GM21737 (cell line): ENCODE data around the gene TRAPPC2B.
"Not testable (repeated sequence)": the region's sequence is repeated elsewhere in the genome, so short reads cannot be mapped to it uniquely, and the experiment has no call there.

Experiments used
- ATAC-seq: cut with Tn5 transposase; IDR thresholded peaks from one replicate; pipeline ENCODE4 v1.9.1; 2021; ENCODE audit warnings: mild to moderate bottlenecking, moderate library complexity; ENCODE audit not compliant: unreplicated experiment

The TRAPPC2B gene

GRCh38 chr19:57366776-57367175 lies 3.4 kb downstream of the TRAPPC2B start:
- no peak for ATAC-seq

GRCh38 chr19:57374179-57374578 lies 10.8 kb downstream of the TRAPPC2B start:
- no peak for ATAC-seq

DNA sequence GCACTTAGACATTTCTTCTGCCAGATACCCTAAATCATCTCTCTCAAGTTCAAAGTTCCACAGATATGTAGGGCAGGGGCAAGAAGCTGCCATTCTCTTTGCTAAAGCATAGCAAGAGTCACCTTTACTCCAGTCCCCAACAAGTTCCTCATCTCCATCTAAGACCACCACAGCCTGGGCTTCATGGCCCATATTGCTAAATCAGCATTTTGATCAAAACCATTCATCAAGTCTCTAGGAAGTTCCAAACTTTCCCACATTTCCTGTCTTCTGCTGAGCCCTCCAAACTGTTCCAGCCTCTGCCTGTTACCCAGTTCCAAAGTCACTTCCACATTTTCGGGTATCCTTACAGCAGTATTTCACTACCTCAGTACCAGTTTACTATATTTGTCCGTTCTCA lies 11.3 kb downstream of the TRAPPC2B start:
- ATAC-seq: not testable (repeated sequence)

GRCh38 chr19:57376151-57376550 lies 12.8 kb downstream of the TRAPPC2B start:
- no peak for ATAC-seq

DNA sequence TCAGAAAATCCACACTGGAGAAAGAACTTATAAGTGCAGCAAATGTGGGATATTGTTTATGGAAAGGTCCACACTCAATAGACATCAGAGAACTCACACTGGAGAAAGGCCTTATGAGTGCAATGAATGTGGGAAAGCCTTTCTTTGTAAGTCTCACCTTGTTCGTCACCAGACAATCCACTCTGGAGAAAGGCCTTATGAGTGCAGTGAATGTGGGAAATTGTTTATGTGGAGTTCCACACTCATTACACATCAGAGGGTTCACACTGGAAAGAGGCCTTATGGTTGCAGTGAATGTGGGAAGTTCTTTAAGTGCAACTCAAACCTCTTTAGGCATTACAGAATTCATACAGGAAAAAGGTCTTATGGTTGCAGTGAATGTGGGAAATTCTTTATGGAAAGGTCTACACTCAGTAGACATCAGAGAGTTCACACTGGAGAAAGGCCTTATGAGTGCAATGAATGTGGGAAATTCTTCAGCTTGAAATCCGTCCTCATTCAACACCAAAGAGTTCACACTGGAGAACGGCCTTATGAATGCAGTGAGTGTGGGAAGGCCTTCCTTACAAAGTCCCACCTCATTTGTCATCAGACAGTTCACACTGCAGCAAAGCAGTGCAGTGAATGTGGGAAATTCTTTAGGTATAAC lies 14.3 kb downstream of the TRAPPC2B start:
- no peak for ATAC-seq

GRCh38 chr19:57380923-57381322 lies 17.6 kb downstream of the TRAPPC2B start:
- ATAC-seq: no peak

GRCh38 chr19:57382806-57383488 lies 19.6 kb downstream of the TRAPPC2B start:
- no peak for ATAC-seq

DNA sequence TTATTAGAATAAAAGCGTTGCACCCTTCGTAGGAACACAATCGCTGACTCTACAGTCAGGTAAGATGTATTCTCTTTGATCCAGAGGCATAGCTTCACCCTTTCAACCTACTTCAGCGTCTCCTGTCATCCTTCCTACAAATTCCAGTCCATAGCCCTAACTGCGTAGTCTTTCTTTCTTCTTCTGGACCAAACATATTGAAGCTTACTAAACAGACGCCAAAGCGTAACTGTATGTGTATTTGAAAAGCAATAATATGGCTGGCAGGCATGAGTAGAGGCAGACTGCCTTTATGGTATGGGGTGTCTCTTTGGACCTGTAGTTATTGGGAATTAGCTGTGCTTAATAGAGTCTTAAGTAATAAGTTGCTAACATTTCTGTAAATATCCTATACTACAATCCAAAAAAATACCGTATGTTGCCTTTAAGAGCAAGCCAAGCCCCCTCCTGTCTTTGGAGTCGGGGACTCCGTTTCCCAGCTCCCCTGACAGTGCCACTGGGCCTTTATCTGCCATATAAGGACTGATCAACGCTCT lies 25.9 kb downstream of the TRAPPC2B start:
- ATAC-seq: no peak

GRCh38 chr19:57389730-57390598 lies 26.6 kb downstream of the TRAPPC2B start, which contains the start of gene ZNF548:
TSS of gene ZNF548 (plus strand) at chr19:57389854. CDS start at chr19:57390100, 246 bp downstream.
- ATAC-seq: peak; percentile 94

DNA sequence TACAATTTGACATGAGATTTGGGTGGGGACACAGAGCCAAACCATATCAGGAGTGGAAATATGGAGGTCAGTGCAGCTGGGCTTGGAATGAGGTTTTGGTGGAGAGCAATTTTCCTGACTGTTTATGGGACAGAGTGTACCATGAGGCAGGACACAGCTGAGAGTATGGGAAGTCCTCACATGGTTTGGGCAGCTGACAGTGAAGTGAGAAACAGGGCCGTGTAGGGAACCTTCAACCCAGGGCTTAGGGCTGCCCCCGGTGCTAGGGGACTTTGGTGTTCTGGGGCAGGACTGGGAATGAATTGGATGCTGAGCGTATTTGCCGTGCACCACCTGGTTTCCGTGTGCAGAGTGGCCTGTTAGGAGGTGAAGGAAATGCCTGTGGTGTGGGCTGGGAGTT lies 32.4 kb downstream of the TRAPPC2B start:
- no peak for ATAC-seq

- no peak for ATAC-seq
Measured at GRCh38 chr19:57398868-57399267, 35.5 kb downstream of the TRAPPC2B start.

GRCh38 chr19:57403737-57404563 lies 40.6 kb downstream of the TRAPPC2B start:
- no peak for ATAC-seq

DNA sequence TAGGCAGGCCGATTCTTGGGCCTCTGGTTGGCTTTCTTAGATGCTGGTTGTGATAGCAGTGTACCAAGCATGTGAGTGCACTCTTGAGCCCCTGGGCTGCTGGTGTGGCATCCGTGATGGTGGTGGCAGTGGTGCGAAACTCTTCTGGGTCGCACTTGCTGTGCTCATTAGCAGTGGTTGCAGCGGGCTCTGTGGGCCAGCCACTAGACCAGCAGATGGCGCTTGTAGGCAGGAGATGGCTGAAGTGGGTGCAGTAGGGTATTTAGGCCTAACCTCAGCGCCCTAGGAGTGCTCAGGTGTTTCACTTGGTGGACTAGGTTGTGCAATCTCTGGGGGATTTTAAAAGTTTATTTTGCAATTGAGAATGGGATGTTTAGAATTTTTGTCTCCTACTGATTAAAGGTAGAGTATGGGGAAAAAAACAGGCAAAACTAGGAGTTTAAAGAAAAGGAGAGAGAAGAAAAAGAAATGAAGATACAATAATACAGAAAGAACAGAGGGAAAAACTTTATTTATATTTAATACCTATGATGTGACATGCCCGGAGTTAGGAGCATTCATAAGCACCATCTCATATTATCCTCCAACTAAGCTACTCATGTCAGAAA lies 43.3 kb downstream of the TRAPPC2B start:
- no peak for ATAC-seq

- ATAC-seq: peak; percentile 97
Measured at GRCh38 chr19:57410877-57411671, 47.7 kb downstream of the TRAPPC2B start, which contains the start of gene ZNF17. TSS of gene ZNF17 (plus strand) at chr19:57411161. CDS start at chr19:57413616, 2,455 bp downstream.
